Measurements from ENCODE around the gene MORC1. TPM values are rescaled to one million over a fixed set of nuclear protein-coding genes. Genes with fewer than 3 reads are reported as not detected.

Gene MORC1
- total RNA-seq, 1 experiment from 2014 or later: not detected

GRCh38 chr3:109132801-109133473, 15.0 kb upstream of the MORC1 start:
- TF ChIP-seq, protein P1, sequence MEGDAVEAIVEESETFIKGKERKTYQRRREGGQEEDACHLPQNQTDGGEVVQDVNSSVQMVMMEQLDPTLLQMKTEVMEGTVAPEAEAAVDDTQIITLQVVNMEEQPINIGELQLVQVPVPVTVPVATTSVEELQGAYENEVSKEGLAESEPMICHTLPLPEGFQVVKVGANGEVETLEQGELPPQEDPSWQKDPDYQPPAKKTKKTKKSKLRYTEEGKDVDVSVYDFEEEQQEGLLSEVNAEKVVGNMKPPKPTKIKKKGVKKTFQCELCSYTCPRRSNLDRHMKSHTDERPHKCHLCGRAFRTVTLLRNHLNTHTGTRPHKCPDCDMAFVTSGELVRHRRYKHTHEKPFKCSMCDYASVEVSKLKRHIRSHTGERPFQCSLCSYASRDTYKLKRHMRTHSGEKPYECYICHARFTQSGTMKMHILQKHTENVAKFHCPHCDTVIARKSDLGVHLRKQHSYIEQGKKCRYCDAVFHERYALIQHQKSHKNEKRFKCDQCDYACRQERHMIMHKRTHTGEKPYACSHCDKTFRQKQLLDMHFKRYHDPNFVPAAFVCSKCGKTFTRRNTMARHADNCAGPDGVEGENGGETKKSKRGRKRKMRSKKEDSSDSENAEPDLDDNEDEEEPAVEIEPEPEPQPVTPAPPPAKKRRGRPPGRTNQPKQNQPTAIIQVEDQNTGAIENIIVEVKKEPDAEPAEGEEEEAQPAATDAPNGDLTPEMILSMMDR (IDR thresholded peaks at IDR 0.05; ENCODE audit: insufficient read depth in 1 of 2, low read depth in 1 of 2, low read length in 1 of 2, severe bottlenecking in 1 of 2, unreplicated experiment in 1 of 2): no peak
- Mint-ChIP-seq H3K27me3 (ENCODE audit: insufficient read depth, unreplicated experiment) (no peaks in the 10 kb centered on the region), H3K4me1 (ENCODE audit: low read depth, unreplicated experiment) (peaks cover 16% of the 10 kb centered on the region), H3K9me3 (ENCODE audit: unreplicated experiment) (peaks cover 12% of the 10 kb centered on the region), H3K36me3 (ENCODE audit: insufficient read depth, unreplicated experiment) (no peaks in the 10 kb centered on the region), H3K27ac (ENCODE audit: unreplicated experiment) (no peak overlapping the region), H3K4me3 (ENCODE audit: unreplicated experiment) (no peak overlapping the region)
- CTCF ChIA-PET: no interaction called here
- POLR2A ChIA-PET: no interaction called here
- intact Hi-C loops (cut with micrococcal nuclease; ENCODE audit: unreplicated experiment): no loop called here
- DNase-seq: no peak
- no peak overlapping the region for H3K4me3 ChIP-seq (ENCODE audit: low read depth, low read length)
- no peaks in the 10 kb centered on the region for H3K36me3 ChIP-seq (ENCODE audit: control insufficient read depth, insufficient read depth, low read length)
- no peaks in the 10 kb centered on the region for H3K27me3 ChIP-seq (replicated peaks; ENCODE audit: control insufficient read depth, insufficient read depth, low read length)
- peaks cover 9% of the 10 kb centered on the region for H3K4me1 ChIP-seq
- H3K9me3 ChIP-seq: no peaks in the 10 kb centered on the region
- BruUV-seq (replicated peaks): no TSS peak

- CTCF ChIA-PET: no interaction called here
- Mint-ChIP-seq H3K9me3 (ENCODE audit: unreplicated experiment) (peaks cover 12% of the 10 kb centered on the region), H3K4me3 (ENCODE audit: unreplicated experiment) (no peak overlapping the region), H3K4me1 (ENCODE audit: low read depth, unreplicated experiment) (peaks cover 19% of the 10 kb centered on the region), H3K27ac (ENCODE audit: unreplicated experiment) (no peak overlapping the region), H3K27me3 (ENCODE audit: insufficient read depth, unreplicated experiment) (no peaks in the 10 kb centered on the region), H3K36me3 (ENCODE audit: insufficient read depth, unreplicated experiment) (no peaks in the 10 kb centered on the region)
- H3K4me1 ChIP-seq: peaks cover 21% of the 10 kb centered on the region
- intact Hi-C loops (cut with micrococcal nuclease; ENCODE audit: unreplicated experiment): no loop called here
- no peaks in the 10 kb centered on the region for H3K36me3 ChIP-seq (ENCODE audit: control insufficient read depth, insufficient read depth, low read length)
- TF ChIP-seq, protein P1 (IDR thresholded peaks at IDR 0.05; ENCODE audit: insufficient read depth in 1 of 2, low read depth in 1 of 2, low read length in 1 of 2, severe bottlenecking in 1 of 2, unreplicated experiment in 1 of 2): no peak
- BruUV-seq (replicated peaks): no TSS peak
- H3K4me3 ChIP-seq (ENCODE audit: low read depth, low read length): no peak overlapping the region
- no peaks in the 10 kb centered on the region for H3K27me3 ChIP-seq (replicated peaks; ENCODE audit: control insufficient read depth, insufficient read depth, low read length)
- no peaks in the 10 kb centered on the region for H3K9me3 ChIP-seq
- no peak for DNase-seq
- POLR2A ChIA-PET: no interaction called here
Observed at GRCh38 chr3:109131276-109131675, 13.3 kb upstream of the MORC1 start.

GRCh38 chr3:109127553-109127952, 9.6 kb upstream of the MORC1 start:
- no TSS peak for BruUV-seq (replicated peaks)
- no peak overlapping the region for H3K4me3 ChIP-seq (ENCODE audit: low read depth, low read length)
- no peaks in the 10 kb centered on the region for H3K9me3 ChIP-seq
- no peak overlapping the region for H3K4me3 Mint-ChIP-seq (ENCODE audit: unreplicated experiment)
- H3K27me3 Mint-ChIP-seq (ENCODE audit: insufficient read depth, unreplicated experiment): no peaks in the 10 kb centered on the region
- no peak overlapping the region for H3K27ac Mint-ChIP-seq (ENCODE audit: unreplicated experiment)
- ChIA-PET CTCF (no interaction called here), POLR2A (no interaction called here)
- no peaks in the 10 kb centered on the region for H3K36me3 ChIP-seq (ENCODE audit: control insufficient read depth, insufficient read depth, low read length)
- TF ChIP-seq, protein P1 (IDR thresholded peaks at IDR 0.05; ENCODE audit: insufficient read depth in 1 of 2, low read depth in 1 of 2, low read length in 1 of 2, severe bottlenecking in 1 of 2, unreplicated experiment in 1 of 2): no peak
- H3K27me3 ChIP-seq (replicated peaks; ENCODE audit: control insufficient read depth, insufficient read depth, low read length): no peaks in the 10 kb centered on the region
- intact Hi-C loops (cut with micrococcal nuclease; ENCODE audit: unreplicated experiment): loop anchor here (2.0 kb wide), 1 partner anchor 187 kb away; no protein-coding TSS in a partner anchor
- DNase-seq: no peak
- peaks cover 25% of the 10 kb centered on the region for H3K4me1 Mint-ChIP-seq (ENCODE audit: low read depth, unreplicated experiment)
- peaks cover 33% of the 10 kb centered on the region for H3K4me1 ChIP-seq
- peaks cover 5% of the 10 kb centered on the region for H3K36me3 Mint-ChIP-seq (ENCODE audit: insufficient read depth, unreplicated experiment)
- peaks cover 19% of the 10 kb centered on the region for H3K9me3 Mint-ChIP-seq (ENCODE audit: unreplicated experiment)
